Pulmonary artery endothelial cell (primary cell): Measurements from ENCODE around the gene AQP5. TPM values are rescaled to one million over a fixed set of nuclear protein-coding genes. Genes with fewer than 3 reads are reported as not detected.

Source experiments
- DNase-seq: peaks from one replicate; pipeline ENCODE4 v3.0.0-alpha.2; 2011; ENCODE audit warnings: low read depth, low spot score
- total RNA-seq: library from RNA; depleted of rRNA; stranded (reverse); fragments of >200 nt; gene quantifications from 2 replicates; pipeline ENCODE4 v1.2.3, GENCODE V29; 2014

AQP5 gene
- total RNA-seq, 1 donor from 2014 or later = 0.07 TPM

GRCh38 chr12:49932023-49932422 is 29.6 kb upstream of the AQP5 start:
- DNase-seq = no peak

- no peak for DNase-seq
These were observed 29.0 kb upstream of the AQP5 start for GRCh38 chr12:49932533-49933130.

- no peak for DNase-seq
These were observed 27.9 kb upstream of the AQP5 start for GRCh38 chr12:49933796-49934195.

GRCh38 chr12:49934505-49934904 is 27.2 kb upstream of the AQP5 start:
- DNase-seq = no peak

GRCh38 chr12:49936925-49937324 is 24.7 kb upstream of the AQP5 start:
- DNase-seq = no peak

GRCh38 chr12:49937639-49938300 is 23.9 kb upstream of the AQP5 start:
- DNase-seq = no peak

GRCh38 chr12:49939307-49939706 is 22.4 kb upstream of the AQP5 start:
- no peak for DNase-seq

GRCh38 chr12:49939707-49940106 is 22.0 kb upstream of the AQP5 start:
- DNase-seq = no peak

GRCh38 chr12:49941556-49942511 is 19.8 kb upstream of the AQP5 start:
- DNase-seq = no peak

- no peak for DNase-seq
These were observed 19.2 kb upstream of the AQP5 start for GRCh38 chr12:49942512-49942893.

GRCh38 chr12:49942921-49943624 is 18.6 kb upstream of the AQP5 start:
- DNase-seq = no peak

GRCh38 chr12:49943625-49943960 is 18.1 kb upstream of the AQP5 start:
- no peak for DNase-seq

GRCh38 chr12:49944046-49944445 is 17.6 kb upstream of the AQP5 start:
- no peak for DNase-seq

- no peak for DNase-seq
These were observed 17.0 kb upstream of the AQP5 start for GRCh38 chr12:49944718-49945117.

GRCh38 chr12:49945394-49946080 is 16.1 kb upstream of the AQP5 start:
- DNase-seq = peak; percentile 35

- no peak for DNase-seq
These were observed 15.6 kb upstream of the AQP5 start for GRCh38 chr12:49946086-49946485.

GRCh38 chr12:49946497-49946896 is 15.2 kb upstream of the AQP5 start:
- DNase-seq = no peak

GRCh38 chr12:49947593-49948226 is 14.0 kb upstream of the AQP5 start:
- DNase-seq = no peak

- no peak for DNase-seq
These were observed 12.5 kb upstream of the AQP5 start for GRCh38 chr12:49948866-49949845.

GRCh38 chr12:49949866-49950265 is 11.8 kb upstream of the AQP5 start:
- DNase-seq = no peak
